Measurements from ENCODE around the gene AK9.

Gene AK9

DNA sequence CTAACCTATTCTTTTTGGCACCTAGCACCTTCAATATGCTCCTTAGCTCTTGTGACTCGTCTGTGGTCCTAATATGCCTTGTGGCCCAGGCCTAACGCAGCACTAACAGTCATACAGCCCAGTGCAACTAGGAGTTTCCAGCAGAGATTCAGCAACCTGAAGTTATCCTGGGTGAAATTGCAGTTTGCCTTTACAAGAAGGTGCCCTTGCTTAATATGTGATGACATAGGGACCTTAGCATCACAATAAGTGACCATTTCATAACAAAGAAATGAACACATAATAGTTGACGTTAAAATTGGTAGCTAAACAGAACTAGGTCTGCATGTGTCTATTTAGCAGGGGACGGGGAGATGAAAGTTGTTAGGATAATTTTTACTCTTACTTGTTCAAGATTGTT lies 10.2 kb upstream of the AK9 start:
- no peak overlapping the region for H3K4me3 ChIP-seq (ENCODE audit: low read depth, low read length)

- H3K4me3 ChIP-seq (ENCODE audit: low read depth, low read length): no peak overlapping the region
These were observed 5.4 kb upstream of the AK9 start for GRCh38 chr6:109696355-109696754.

GRCh38 chr6:109695468-109695867 lies 4.5 kb upstream of the AK9 start:
- no peak overlapping the region for H3K4me3 ChIP-seq (ENCODE audit: low read depth, low read length)

- no peak overlapping the region for H3K4me3 ChIP-seq (ENCODE audit: low read depth, low read length)
These were observed 2.1 kb upstream of the AK9 start for GRCh38 chr6:109693111-109693510.

DNA sequence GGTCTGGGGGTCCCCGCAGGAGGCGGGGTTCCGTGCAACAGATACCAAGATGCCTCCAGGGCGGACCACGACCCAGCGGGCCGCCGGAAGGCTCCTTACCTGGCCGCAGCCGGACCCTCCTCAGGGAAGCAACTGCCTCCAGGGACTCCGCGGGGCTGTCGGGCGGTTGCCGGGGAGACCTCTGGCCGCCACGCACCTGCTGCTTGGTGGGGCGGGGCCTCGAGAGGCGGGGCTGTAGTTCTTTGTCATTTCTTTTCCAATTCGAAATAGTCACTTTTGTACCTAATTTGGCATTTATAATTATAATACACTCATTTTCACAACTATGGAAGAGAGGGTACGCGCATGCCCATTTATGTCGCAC lies 647 bp downstream of the AK9 start:
- H3K4me3 ChIP-seq (ENCODE audit: low read depth, low read length): peak overlapping the region; percentile 82

DNA sequence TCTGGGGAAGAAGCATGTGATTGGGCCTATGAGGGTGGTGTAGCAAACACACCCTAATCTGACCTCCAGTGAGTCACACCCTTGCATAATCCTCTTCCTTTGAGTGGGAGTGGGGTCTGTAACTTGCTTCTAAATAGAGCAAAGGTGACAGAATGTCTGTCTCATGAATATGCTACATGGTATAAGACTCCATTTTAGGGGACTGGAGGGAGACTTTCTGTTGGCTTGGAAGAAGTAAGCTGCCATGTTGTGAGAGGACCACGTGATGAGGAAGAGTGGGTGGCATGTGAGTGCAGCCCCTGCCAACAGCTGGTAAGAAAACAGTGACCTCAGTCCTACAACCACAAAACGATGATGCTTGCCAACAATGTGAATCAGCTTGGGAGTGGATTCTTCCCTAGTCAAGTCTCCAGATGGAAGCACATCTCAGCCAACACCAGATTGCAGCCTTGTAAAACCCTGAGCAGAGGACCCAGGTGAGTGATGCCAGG lies 3.7 kb downstream of the AK9 start:
- H3K4me3 ChIP-seq (ENCODE audit: low read depth, low read length): no peak overlapping the region

- H3K4me3 ChIP-seq (ENCODE audit: low read depth, low read length): no peak overlapping the region
These were observed 4.3 kb downstream of the AK9 start for GRCh38 chr6:109686566-109687265.

DNA sequence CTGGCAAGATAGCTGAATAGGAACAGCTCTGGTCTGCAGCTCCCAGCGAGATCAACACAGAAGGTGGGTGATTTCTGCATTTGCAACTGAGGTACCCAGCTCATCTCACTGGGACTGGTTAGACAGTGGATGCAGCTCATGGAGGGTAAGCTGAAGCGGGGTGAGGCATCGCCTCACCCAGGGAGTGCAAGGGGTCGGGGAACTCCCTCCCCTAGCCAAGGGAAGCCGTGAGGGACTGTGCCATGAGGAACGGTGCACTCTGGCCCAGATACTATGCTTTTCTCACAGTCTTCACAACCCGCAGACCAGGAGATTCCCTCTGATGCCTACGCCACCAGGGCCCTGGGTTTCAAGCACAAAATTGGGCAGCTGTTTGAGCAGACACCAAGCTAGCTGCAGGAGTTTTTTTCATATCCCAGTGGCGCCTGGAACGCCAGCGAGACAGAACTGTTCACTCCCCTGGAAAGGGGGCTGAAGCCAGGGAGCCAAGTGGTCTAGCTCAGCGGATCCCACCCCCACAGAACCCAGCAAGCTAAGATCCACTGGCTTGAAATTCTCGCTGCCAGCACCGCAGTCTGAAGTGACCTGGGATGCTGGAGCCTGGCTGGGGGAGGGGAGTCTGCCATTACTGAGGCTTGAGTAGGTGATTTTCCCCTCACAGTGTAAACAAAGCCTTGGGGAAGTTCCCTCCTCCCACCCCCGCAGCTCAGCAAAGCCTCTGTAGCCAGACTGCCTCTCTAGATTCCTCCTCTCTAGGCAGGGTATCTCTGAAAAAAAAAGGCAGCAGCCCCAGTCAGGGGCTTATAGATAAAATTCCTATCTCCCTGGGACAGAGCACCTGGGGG lies 12.1 kb downstream of the AK9 start:
- peak overlapping the region; percentile 4 for H3K4me3 ChIP-seq (ENCODE audit: low read depth, low read length)

DNA sequence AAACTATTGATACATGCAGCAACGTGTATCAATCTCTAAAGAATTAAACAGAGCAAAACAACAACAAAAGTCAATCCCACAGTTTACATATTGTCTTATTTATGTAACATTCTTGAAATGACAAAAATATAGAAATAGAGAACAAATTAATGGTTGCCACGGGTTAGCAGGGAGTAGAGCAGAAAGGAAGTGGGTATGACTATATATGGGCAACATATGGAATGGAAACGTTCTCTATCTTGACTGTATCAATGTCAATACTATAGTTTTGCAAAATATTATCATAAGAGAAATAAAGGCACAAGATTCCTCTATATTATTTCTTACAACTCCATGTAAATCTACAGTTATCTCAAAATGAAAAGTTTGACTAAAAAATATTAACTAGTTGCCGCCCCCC lies 12.8 kb downstream of the AK9 start:
- no peak overlapping the region for H3K4me3 ChIP-seq (ENCODE audit: low read depth, low read length)

- no peak overlapping the region for H3K4me3 ChIP-seq (ENCODE audit: low read depth, low read length)
These were observed 14.3 kb downstream of the AK9 start for GRCh38 chr6:109676724-109677123.

DNA sequence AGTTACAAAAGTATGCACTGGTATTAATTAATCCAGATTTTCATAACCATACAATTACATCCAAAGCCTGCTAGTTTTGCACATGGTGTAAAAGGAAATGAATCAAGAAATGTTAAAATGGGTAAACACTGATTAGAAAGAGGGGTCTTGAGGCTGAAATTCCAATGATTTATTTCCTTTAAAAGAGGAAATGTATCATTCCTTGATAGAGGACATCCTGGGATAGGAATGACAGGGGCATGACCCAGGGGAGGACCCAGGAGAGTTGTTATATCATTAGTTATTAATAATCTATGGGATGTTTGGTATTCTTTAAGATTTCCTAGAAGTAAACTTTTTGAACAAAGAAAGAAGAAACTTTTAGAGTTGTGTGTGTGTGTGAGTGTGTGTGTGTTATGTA lies 18.2 kb downstream of the AK9 start:
- no peak overlapping the region for H3K4me3 ChIP-seq (ENCODE audit: low read depth, low read length)

- H3K4me3 ChIP-seq (ENCODE audit: low read depth, low read length): no peak overlapping the region
These were observed 18.8 kb downstream of the AK9 start for GRCh38 chr6:109672175-109672574.

GRCh38 chr6:109671733-109672132 lies 19.3 kb downstream of the AK9 start:
- no peak overlapping the region for H3K4me3 ChIP-seq (ENCODE audit: low read depth, low read length)

DNA sequence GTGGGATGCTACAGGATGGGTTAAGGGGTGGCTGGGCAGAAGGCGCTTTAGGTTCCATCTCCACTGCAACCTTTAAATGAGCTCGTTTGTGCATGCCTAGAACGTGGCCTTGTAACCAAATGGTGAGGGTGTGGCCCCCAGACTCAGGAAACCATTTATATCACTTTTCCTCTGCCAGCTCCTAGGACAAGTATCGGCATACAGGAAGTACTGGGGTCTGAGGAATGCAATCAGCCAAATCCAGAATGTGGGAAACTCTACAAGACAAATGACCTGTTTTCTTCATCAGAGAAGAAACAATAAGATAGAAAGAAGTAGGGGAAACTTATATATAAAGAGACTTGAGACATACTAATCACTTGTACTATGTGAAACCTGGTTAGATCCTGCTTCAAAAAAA lies 21.2 kb downstream of the AK9 start:
- H3K4me3 ChIP-seq (ENCODE audit: low read depth, low read length): no peak overlapping the region

GRCh38 chr6:109662192-109662591 lies 28.8 kb downstream of the AK9 start:
- no peak overlapping the region for H3K4me3 ChIP-seq (ENCODE audit: low read depth, low read length)

- H3K4me3 ChIP-seq (ENCODE audit: low read depth, low read length): no peak overlapping the region
These were observed 30.3 kb downstream of the AK9 start for GRCh38 chr6:109660526-109661320.

- no peak overlapping the region for H3K4me3 ChIP-seq (ENCODE audit: low read depth, low read length)
These were observed 35.2 kb downstream of the AK9 start for GRCh38 chr6:109655761-109656262.

- no peak overlapping the region for H3K4me3 ChIP-seq (ENCODE audit: low read depth, low read length)
These were observed 37.7 kb downstream of the AK9 start for GRCh38 chr6:109653264-109653663.

DNA sequence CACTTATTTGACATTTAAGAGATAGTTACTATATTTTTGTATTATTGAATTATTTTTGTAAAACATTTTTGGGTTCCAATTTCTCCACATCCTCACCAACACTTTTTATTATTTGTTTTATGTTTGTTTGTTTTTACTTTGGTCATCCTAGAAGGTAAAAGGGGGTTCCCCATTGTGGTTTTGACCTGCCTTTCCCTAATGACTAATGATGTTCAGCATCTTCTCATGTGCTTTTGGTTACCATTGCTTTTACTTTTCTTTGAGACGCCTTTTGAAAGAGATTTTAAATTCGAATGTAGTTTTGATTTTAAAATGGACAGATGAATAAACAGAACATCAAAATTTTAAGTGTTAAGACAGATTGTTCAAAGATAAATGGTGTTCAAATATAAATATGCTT lies 46.9 kb downstream of the AK9 start:
- H3K4me3 ChIP-seq (ENCODE audit: low read depth, low read length): no peak overlapping the region

GRCh38 chr6:109632405-109632804 lies 58.6 kb downstream of the AK9 start:
- no peak overlapping the region for H3K4me3 ChIP-seq (ENCODE audit: low read depth, low read length)

DNA sequence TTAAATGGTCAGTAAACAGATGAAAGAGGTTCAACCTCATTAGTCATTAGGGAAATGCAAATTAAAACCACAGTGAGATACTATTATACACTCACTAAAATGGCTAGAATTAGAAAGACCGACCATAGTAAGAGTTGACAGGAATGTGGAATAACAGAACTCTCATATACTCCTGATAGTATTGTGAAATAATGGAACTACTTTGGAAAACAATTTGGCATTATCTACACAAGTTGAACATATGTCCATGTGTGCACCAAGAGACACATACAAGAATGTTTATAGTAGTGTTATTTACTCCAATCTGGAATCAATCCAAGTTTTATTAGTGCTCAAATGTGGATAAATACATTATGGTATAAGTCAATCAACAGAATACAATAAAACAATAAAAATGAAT lies 59.6 kb downstream of the AK9 start:
- H3K4me3 ChIP-seq (ENCODE audit: low read depth, low read length): no peak overlapping the region
